Measurements from ENCODE around the gene MAP2. TPM values are rescaled to one million over a fixed set of nuclear protein-coding genes. Genes with fewer than 3 reads are reported as not detected.

The MAP2 gene
- total RNA-seq, 1 donor from 2014 or later = 6.9 TPM

DNA sequence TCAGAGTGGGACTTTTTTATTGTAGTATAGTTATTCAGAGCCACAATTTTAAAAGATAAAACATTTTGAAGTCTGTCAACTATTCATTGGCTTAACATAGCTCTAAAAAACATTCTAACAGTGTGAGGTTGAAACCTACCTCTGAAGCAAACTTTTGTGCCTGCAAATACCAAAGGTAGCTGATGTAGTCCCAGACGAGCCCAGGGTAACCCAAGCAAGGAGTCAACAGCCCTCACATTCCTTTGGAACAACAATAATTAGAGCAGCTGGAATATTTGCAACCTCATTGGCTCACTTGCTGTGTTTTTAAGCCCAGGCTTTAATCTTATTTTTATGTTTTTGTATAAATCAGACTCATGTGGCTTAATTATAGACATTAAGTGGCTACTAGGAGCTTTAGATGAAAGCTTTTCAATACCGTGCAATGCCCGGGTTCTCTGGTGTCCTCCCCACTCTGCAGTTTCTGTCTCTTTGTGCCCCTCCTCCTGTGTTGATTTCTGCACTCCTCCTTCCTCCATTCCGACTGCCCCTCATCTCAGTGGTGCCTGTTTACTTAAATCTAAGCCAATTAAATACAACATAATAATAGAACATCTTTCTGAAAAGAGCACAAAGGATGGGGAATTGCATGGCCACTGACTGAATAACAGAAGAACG is 189.9 kb downstream of the MAP2 start:
- Mint-ChIP-seq H3K9me3 (peaks cover 30% of the 10 kb centered on the region), H3K27me3 (ENCODE audit: low read depth) (no peaks in the 10 kb centered on the region), H3K36me3 (peaks cover 12% of the 10 kb centered on the region), H3K4me3 (no peak overlapping the region), H3K27ac (no peak overlapping the region), H3K4me1 (peaks cover 19% of the 10 kb centered on the region)
- no peak for DNase-seq (ENCODE audit: low spot score in 2 of 2, unreplicated experiment in 2 of 2)
- TF ChIP-seq CTCF (IDR thresholded peaks at IDR 0.05; ENCODE audit: unreplicated experiment) = no peak

GRCh38 chr2:209614690-209615369 is 191.0 kb downstream of the MAP2 start:
- Mint-ChIP-seq H3K27ac (no peak overlapping the region), H3K9me3 (peaks cover 29% of the 10 kb centered on the region), H3K36me3 (peaks cover 12% of the 10 kb centered on the region), H3K4me1 (peaks cover 21% of the 10 kb centered on the region), H3K27me3 (ENCODE audit: low read depth) (no peaks in the 10 kb centered on the region), H3K4me3 (no peak overlapping the region)
- DNase-seq (ENCODE audit: low spot score in 2 of 2, unreplicated experiment in 2 of 2) = no peak
- TF ChIP-seq CTCF (IDR thresholded peaks at IDR 0.05; ENCODE audit: unreplicated experiment) = no peak

- Mint-ChIP-seq H3K4me3 (no peak overlapping the region), H3K36me3 (peaks cover 12% of the 10 kb centered on the region), H3K27ac (no peak overlapping the region), H3K9me3 (peaks cover 29% of the 10 kb centered on the region), H3K27me3 (ENCODE audit: low read depth) (no peaks in the 10 kb centered on the region), H3K4me1 (peaks cover 29% of the 10 kb centered on the region)
- TF ChIP-seq CTCF (IDR thresholded peaks at IDR 0.05; ENCODE audit: unreplicated experiment) = no peak
- no peak for DNase-seq (ENCODE audit: low spot score in 2 of 2, unreplicated experiment in 2 of 2)
These were observed 195.9 kb downstream of the MAP2 start for GRCh38 chr2:209619782-209620181.

- no peak for TF ChIP-seq CTCF (IDR thresholded peaks at IDR 0.05; ENCODE audit: unreplicated experiment)
- peaks cover 16% of the 10 kb centered on the region for H3K4me1 Mint-ChIP-seq
- DNase-seq (ENCODE audit: low spot score in 2 of 2, unreplicated experiment in 2 of 2) = no peak
- no peaks in the 10 kb centered on the region for H3K36me3 Mint-ChIP-seq
- H3K27me3 Mint-ChIP-seq (ENCODE audit: low read depth) = no peaks in the 10 kb centered on the region
- H3K4me3 Mint-ChIP-seq = no peak overlapping the region
- no peaks in the 10 kb centered on the region for H3K9me3 Mint-ChIP-seq
- no peak overlapping the region for H3K27ac Mint-ChIP-seq
These were observed 200.5 kb downstream of the MAP2 start for GRCh38 chr2:209624192-209624938.

- Mint-ChIP-seq H3K9me3 (no peaks in the 10 kb centered on the region), H3K27me3 (ENCODE audit: low read depth) (peaks cover 2% of the 10 kb centered on the region), H3K36me3 (no peaks in the 10 kb centered on the region), H3K27ac (no peak overlapping the region), H3K4me1 (peaks cover 9% of the 10 kb centered on the region), H3K4me3 (no peak overlapping the region)
- no peak for DNase-seq (ENCODE audit: low spot score in 2 of 2, unreplicated experiment in 2 of 2)
- no peak for TF ChIP-seq CTCF (IDR thresholded peaks at IDR 0.05; ENCODE audit: unreplicated experiment)
These were observed 205.8 kb downstream of the MAP2 start for GRCh38 chr2:209629597-209629996.
